DMS53 treated with DMSO at 0.1 percent for 48 hours (cell line): ENCODE measurements around the gene ERVK3-1.
"Not testable (repeated sequence)": the region's sequence is repeated elsewhere in the genome, so short reads cannot be mapped to it uniquely, and the experiment has no call there.

Experiments
- DNase-seq: peaks from one replicate; lab custom pipeline; 2025; ENCODE audit not compliant: unreplicated experiment; lab: John Stamatoyannopoulos, UW

Gene ERVK3-1, protein sequence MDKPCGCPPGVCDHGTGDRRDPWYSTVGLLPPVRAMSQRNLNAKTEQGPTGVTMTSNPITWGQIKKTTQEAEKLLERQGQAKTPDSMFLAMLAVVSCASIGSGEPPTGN

GRCh38 chr19:58305065-58305931, at the start of gene ERVK3-1:
TSS of gene ERVK3-1 (plus strand) at chr19:58305377. CDS start at chr19:58312169, 6,792 bp downstream.
- DNase-seq = peak; percentile 93

GRCh38 chr19:58258259-58258658, 46.9 kb upstream of the ERVK3-1 start:
- not testable (repeated sequence) for DNase-seq

DNA sequence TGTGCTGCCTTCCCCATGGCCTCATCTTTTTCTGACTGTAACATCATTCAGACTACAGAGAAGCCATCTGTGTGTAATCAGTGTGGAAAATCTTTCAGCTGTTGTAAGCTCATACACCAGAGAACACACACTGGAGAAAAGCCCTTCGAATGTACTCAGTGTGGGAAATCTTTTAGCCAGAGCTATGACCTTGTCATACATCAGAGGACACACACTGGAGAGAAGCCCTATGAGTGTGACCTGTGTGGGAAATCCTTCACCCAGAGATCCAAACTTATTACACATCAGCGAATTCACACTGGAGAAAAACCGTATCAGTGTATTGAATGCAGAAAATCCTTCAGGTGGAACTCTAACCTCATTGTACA, 43.6 kb upstream of the ERVK3-1 start:
- no peak for DNase-seq

- no peak for DNase-seq
These were observed 42.9 kb upstream of the ERVK3-1 start for GRCh38 chr19:58261968-58262921.

DNA sequence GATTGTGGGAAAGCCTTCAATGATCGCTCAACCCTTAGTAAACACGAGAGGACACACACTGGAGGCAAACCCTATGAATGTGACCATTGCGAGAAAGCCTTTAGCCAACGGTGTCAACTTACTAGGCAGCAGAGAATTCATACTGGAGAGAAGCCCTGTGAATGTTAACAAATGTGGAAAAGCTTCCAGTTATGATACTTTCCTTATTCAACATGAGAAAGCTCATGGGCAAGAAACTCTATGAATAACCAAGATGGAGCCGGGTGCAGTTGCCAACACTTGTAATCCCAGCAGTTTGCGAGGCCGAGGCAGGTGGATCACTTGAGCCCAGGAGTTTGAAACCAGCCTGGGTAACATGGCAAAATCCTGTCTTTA, 42.3 kb upstream of the ERVK3-1 start:
- DNase-seq = no peak

GRCh38 chr19:58265100-58265499, 40.1 kb upstream of the ERVK3-1 start:
- no peak for DNase-seq

GRCh38 chr19:58268344-58268743, 36.8 kb upstream of the ERVK3-1 start:
- no peak for DNase-seq

DNA sequence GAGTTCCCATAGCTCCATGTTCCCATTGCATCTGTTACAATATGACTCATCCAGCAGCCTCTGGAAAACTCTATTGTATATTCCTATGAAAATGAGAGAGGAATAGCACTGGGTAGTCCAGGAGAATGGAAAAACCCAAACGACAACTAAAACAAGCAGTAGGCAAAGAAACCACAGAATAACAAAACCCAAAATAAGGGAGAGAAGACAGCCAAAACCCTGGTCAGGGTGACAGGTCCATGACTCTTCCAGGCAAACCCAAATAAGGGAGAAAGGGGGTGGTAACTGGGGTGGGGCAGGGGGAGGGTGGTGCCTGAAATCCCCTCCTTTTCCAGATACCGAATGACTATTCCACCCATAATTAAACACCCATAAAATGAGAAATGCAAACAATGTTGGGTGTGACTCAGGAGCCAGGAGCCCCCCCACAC, 30.4 kb upstream of the ERVK3-1 start:
- no peak for DNase-seq

DNA sequence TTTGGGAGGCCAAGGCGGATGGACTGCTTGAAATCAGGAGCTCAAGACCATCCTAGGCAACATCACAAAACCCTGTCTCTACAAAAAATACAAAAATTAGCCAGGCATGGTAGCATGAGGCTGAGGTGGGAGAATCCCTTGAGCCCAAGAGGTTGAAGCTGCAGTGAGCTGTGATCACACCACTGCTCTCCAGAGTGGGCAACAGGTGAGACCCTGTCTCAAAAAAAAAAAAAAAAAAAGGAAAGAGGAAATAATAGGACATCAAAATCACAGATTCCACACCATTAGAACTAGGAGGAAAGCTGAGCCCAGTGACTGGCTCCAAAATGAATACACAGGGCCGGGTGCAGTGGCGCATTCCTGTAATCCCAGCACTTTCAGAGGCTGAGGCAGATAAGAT, 29.6 kb upstream of the ERVK3-1 start:
- DNase-seq = no peak

GRCh38 chr19:58277197-58277596, 28.0 kb upstream of the ERVK3-1 start:
- no peak for DNase-seq

DNA sequence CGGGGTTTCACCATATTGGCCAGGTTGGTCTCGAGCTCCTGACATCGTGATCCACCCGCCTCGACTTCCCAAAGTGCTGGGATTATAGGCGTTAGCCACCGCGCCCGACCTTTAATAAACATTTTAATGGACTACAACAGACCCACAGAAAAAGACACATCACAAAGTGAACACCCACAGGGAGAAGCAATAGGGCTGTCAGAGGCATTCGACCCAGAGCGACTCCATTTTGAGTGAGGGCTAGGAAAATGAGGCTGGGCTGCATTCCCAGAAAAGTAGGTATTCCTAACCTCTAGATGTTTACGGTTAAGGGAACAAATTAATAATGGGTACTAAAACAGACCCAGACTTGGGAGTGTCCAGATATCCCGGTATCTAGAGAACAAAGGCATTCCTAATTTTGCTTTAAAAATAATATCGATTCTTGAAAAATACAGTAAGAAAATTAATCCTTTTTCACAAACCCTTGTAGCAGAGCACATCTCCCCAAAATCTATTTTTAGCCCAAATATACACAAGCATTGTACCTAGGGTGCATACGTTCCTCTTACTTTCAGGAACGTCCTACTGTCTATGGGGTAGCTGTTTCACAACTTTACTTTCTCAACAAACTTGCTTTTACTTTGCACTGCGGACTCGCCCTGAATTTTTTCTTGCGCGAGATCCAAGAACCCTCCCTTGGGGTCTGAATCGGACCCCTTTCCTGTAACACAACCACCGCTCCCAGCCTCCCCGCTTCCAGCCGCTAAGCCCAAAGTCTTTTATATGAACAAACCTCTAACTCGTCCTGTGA, 27.2 kb upstream of the ERVK3-1 start:
- DNase-seq = no peak

DNA sequence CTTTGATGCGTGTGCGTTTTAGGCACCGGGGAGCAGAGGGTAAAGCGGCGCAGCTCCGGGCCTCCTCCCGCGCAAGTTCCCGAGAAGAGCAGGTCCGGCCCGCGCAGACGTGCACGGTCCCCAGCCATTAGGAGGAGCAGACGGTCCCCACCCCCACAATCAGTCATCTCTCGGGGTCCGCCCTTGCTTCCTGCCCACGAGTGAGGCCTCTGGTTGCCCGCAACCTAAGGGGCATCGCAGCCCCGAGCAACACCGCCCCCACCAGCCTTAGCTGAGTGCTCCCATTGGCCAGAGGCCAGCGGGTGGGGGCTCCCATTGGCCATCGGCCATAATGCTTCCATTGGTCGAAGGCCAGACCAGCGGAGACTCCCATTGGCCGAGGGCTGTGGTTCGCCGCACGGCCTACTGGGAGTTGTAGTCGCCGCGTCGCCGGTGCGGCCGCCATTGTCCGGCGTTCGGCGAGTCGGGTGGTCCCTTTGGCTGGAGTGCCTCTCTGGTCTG, 26.6 kb upstream of the ERVK3-1 start, which contains the start of gene ZNF8:
Gene ZNF8 (plus strand): TSS at position 415 of the 501 bp plus-strand sequence. CDS start 127 bp downstream, outside the sequence.
- peak; percentile 96 for DNase-seq

GRCh38 chr19:58279042-58279924, 25.9 kb upstream of the ERVK3-1 start:
- DNase-seq = peak; percentile 32

- DNase-seq = no peak
These were observed 25.3 kb upstream of the ERVK3-1 start for GRCh38 chr19:58279925-58280316.

DNA sequence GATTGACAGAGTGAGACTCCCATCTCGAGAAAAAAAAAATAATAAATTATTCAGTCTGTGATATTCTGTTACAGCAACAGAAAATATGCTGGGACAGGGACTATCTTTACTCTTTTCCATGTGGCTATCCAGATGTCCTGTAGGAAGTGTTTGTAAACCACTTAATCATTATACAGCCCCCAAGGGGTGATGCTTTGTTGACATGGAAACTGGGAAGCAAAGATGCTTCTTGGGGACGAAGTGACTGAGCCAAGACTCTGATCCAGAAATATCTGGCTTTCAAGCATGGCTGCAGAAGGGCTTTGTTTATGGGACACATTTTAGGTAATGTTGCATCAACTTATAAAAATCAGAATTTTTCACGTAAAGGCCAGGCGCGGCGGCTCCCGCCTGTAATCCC, 21.0 kb upstream of the ERVK3-1 start:
- DNase-seq = no peak

- DNase-seq = no peak
These were observed 13.2 kb upstream of the ERVK3-1 start for GRCh38 chr19:58291943-58292342.

DNA sequence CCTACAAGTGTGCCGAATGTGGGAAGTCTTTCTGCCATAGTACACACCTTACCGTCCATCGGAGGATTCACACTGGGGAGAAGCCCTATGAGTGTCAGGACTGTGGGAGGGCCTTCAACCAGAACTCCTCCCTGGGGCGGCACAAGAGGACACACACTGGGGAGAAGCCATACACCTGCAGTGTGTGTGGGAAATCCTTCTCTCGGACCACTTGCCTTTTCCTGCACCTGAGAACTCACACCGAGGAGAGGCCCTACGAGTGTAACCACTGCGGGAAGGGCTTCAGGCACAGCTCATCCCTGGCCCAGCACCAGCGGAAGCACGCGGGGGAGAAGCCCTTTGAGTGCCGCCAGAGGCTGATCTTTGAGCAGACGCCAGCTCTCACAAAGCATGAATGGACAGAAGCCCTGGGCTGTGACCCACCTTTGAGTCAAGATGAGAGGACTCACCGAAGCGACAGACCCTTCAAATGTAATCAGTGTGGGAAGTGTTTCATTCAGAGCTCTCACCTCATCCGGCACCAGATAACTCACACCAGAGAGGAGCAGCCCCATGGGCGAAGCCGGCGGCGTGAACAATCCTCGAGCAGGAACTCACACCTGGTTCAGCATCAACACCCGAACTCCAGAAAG, 10.3 kb upstream of the ERVK3-1 start:
- no peak for DNase-seq

GRCh38 chr19:58296104-58296503, 9.1 kb upstream of the ERVK3-1 start:
- no peak for DNase-seq

- DNase-seq = no peak
These were observed 4.6 kb upstream of the ERVK3-1 start for GRCh38 chr19:58300620-58301019.
